ENCODE data around the gene FBXO30.

Gene FBXO30

GRCh38 chr6:145816392-145816791, 1.8 kb upstream of the FBXO30 start:
- no peak for TF ChIP-seq CTCF (IDR thresholded peaks at IDR 0.05)

- TF ChIP-seq CTCF (IDR thresholded peaks at IDR 0.05) = no peak
These were observed 997 bp upstream of the FBXO30 start for GRCh38 chr6:145815309-145816274.

- no peak for TF ChIP-seq CTCF (IDR thresholded peaks at IDR 0.05)
These were observed 527 bp downstream of the FBXO30 start for GRCh38 chr6:145814035-145814500.

GRCh38 chr6:145813285-145814034, 1.1 kb downstream of the FBXO30 start:
- no peak for TF ChIP-seq CTCF (IDR thresholded peaks at IDR 0.05)

GRCh38 chr6:145811741-145812140, 2.9 kb downstream of the FBXO30 start:
- no peak for TF ChIP-seq CTCF (IDR thresholded peaks at IDR 0.05)

- no peak for TF ChIP-seq CTCF (IDR thresholded peaks at IDR 0.05)
These were observed 4.8 kb downstream of the FBXO30 start for GRCh38 chr6:145809785-145810184.

GRCh38 chr6:145809211-145809610, 5.4 kb downstream of the FBXO30 start:
- no peak for TF ChIP-seq CTCF (IDR thresholded peaks at IDR 0.05)
